HAP-1 (cell line): Measurements from ENCODE around the gene CTU2.

Source experiments
- DNase-seq, 2 experiments: peaks; one replicate each; pipeline ENCODE4 v3.0.0-alpha.2; 2016 to 2020; ENCODE audit warnings: low spot score in 2 of 2
- H3K27me3 ChIP-seq: fragments of 250-450 bp; sonication (Bioruptor Pico); 2 replicates; pipeline ENCODE4 v1.5.1; 2020; ENCODE audit warnings: low read depth, mild to moderate bottlenecking, moderate library complexity
- H3K36me3 ChIP-seq: fragments of 250-450 bp; sonication (Bioruptor Pico); replicated peaks from 2 replicates; pipeline ENCODE4 v1.5.1; 2020; ENCODE audit warnings: mild to moderate bottlenecking
- H3K4me1 ChIP-seq: fragments of 250-450 bp; sonication (Bioruptor Pico); 2 replicates; pipeline ENCODE4 v1.5.1; 2020; ENCODE audit warnings: mild to moderate bottlenecking
- H3K4me3 ChIP-seq: fragments of 250-450 bp; sonication (Bioruptor Pico); 2 replicates; pipeline ENCODE4 v1.5.1; 2020; ENCODE audit warnings: mild to moderate bottlenecking, moderate library complexity
- H3K9me3 ChIP-seq: fragments of 250-450 bp; sonication (Bioruptor Pico); 2 replicates; pipeline ENCODE4 v1.5.1; 2020; ENCODE audit warnings: mild to moderate bottlenecking, moderate library complexity
- in situ Hi-C: fragments of 300-500 bp; cut with MboI; formaldehyde crosslinking; loops from 3 replicates; pipeline ENCODE4 v1.14.3; 2020; ENCODE audit warnings: low sequenced_read_pairs, inconsistent platforms, mixed read lengths

CTU2 gene

DNA sequence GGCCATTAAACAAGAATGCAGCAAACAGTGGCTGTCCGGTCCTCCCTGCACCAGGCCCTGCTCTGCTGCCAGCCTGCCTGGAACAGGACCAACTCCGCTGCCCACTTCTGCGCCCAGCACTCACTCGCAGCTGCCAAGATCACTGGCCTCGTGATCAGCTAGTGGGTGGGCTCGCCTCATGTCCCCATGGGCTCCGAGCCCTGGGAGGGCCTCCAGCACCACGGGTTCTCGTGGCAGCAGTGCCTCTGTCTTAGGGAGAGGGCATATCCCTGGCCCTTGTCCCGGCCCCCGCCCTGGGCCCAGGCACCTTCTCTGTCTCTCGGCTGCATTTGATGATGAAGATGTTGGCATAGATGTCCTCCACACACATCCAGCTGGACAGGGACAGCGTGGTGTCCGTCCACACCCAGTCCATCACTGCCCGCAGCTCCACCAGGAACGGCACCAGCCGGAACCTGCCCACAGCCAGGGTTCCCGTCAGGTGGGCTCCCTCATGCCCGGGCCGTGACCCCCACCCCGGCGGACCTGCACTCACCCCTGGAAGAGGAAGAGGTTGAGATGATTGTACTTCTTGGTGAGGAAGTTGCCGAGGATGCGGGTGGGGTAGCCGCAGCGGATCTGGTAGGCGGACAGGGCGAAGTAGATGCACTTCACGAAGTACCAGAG, 13.1 kb downstream of the CTU2 start:
- in situ Hi-C loops = no loop called here
- DNase-seq = no peak
- Histone ChIP-seq H3K9me3 (no peaks in the 10 kb centered on the region), H3K36me3 (peaks cover 91% of the 10 kb centered on the region), H3K4me3 (no peak overlapping the region), H3K27me3 (no peaks in the 10 kb centered on the region), H3K4me1 (no peaks in the 10 kb centered on the region)

DNA sequence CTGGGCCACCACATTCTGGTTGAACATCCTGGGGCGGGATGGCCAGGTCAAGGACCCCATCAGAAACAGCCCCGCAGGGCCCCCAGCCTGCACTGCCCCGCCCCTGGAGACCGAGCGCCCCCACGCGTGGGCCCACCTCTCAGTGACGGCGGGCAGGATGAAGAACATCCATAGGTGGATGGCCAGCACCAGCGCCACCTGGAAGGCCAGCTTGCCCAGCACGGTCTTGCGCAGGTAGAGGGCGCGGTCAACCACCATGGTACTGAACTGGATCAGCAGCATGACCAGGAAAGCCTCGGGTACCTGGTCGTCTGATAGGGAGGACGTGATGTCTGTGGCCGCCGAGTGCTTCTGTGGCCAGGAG, 13.6 kb downstream of the CTU2 start:
- in situ Hi-C loops = no loop called here
- H3K9me3 ChIP-seq = no peaks in the 10 kb centered on the region
- no peaks in the 10 kb centered on the region for H3K4me1 ChIP-seq
- peaks cover 93% of the 10 kb centered on the region for H3K36me3 ChIP-seq
- no peaks in the 10 kb centered on the region for H3K27me3 ChIP-seq
- no peak overlapping the region for H3K4me3 ChIP-seq
- no peak for DNase-seq

DNA sequence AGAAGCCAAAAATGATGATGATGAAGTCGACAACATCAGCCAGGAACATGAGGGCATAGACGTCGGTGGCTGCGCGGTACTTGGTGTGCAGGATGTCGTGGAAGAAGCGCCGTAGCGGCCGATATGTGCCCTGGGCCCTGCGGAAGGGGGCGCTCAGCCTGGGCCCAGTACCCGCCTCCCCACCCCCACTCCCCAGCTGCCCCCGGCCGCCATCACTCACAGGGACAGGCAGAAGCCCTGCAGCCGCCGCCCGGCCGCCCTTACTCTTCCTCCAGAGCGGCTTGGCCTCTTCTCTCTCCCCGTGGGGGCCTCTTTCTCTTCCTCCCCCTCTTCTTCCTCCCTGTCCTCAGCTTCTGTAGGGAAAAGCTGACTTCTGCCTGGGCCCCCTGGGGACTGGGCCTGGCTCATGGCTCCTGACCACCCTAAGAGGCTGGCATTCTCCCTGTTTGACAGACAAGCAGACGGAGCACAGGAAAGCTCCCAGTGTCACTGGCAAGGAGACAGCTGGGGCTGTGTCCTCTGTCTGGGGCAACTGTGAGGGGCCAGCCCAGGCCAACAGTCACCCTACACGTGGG, 14.2 kb downstream of the CTU2 start:
- H3K36me3 ChIP-seq = peaks cover 93% of the 10 kb centered on the region
- H3K4me1 ChIP-seq = no peaks in the 10 kb centered on the region
- no peaks in the 10 kb centered on the region for H3K9me3 ChIP-seq
- DNase-seq = no peak
- H3K4me3 ChIP-seq = no peak overlapping the region
- in situ Hi-C loops = no loop called here
- no peaks in the 10 kb centered on the region for H3K27me3 ChIP-seq

DNA sequence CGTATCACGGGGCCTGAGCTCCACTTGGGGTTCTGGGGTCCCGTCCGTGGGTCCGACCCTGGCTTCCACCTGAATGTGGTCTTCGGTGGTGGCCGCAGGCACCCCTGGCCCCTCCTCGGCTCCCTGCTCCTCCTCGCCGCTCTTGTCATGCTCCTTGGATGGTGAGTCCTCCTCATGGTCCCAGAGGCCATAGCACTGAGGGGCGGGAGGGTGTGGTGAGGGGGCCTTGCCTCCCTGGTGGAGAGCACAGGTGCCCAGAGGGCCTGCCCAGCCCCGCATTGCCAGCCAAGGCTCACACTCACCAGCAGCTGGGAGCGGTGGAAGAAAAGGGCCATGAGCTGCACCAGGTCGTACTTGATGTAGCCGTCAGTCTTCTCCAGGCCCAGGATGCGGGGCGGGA, 14.9 kb downstream of the CTU2 start:
- DNase-seq = no peak
- Histone ChIP-seq H3K4me1 (no peaks in the 10 kb centered on the region), H3K4me3 (no peak overlapping the region), H3K27me3 (no peaks in the 10 kb centered on the region), H3K36me3 (peaks cover 93% of the 10 kb centered on the region), H3K9me3 (no peaks in the 10 kb centered on the region)
- in situ Hi-C loops = no loop called here

GRCh38 chr16:88721815-88722755, 15.8 kb downstream of the CTU2 start:
- Histone ChIP-seq H3K4me3 (no peak overlapping the region), H3K9me3 (no peaks in the 10 kb centered on the region), H3K4me1 (no peaks in the 10 kb centered on the region), H3K36me3 (peaks cover 90% of the 10 kb centered on the region), H3K27me3 (no peaks in the 10 kb centered on the region)
- DNase-seq = no peak
- in situ Hi-C loops = no loop called here

GRCh38 chr16:88722784-88723506, 16.6 kb downstream of the CTU2 start:
- no peak for DNase-seq
- Histone ChIP-seq H3K4me3 (no peak overlapping the region), H3K9me3 (no peaks in the 10 kb centered on the region), H3K27me3 (no peaks in the 10 kb centered on the region), H3K36me3 (peaks cover 89% of the 10 kb centered on the region), H3K4me1 (no peaks in the 10 kb centered on the region)
- in situ Hi-C loops = no loop called here

DNA sequence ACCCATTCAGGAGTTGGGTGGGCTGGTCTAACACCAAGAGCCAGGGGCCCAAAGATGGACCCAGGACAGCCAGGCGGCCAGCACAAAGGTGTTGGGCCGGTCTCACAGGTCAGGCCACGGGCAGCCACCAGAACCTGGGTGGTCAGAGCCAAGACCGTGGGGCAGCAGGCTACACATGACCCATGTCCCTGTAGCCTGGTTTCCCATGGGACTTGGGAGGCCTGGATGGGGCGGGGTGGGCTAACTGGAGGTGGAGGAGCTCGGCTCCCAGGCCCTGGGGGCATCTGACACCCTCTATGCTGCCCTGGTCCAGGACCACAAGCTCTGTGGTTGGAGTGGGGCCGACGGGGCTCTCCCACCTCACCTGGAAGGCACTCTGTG, 17.2 kb downstream of the CTU2 start:
- H3K4me3 ChIP-seq = no peak overlapping the region
- in situ Hi-C loops = no loop called here
- H3K36me3 ChIP-seq = peaks cover 84% of the 10 kb centered on the region
- no peaks in the 10 kb centered on the region for H3K9me3 ChIP-seq
- no peaks in the 10 kb centered on the region for H3K4me1 ChIP-seq
- H3K27me3 ChIP-seq = no peaks in the 10 kb centered on the region
- no peak for DNase-seq

- H3K9me3 ChIP-seq = no peaks in the 10 kb centered on the region
- H3K27me3 ChIP-seq = no peaks in the 10 kb centered on the region
- DNase-seq = no peak
- in situ Hi-C loops = no loop called here
- no peaks in the 10 kb centered on the region for H3K4me1 ChIP-seq
- no peak overlapping the region for H3K4me3 ChIP-seq
- H3K36me3 ChIP-seq = peaks cover 79% of the 10 kb centered on the region
Measured at GRCh38 chr16:88723911-88724310, 17.6 kb downstream of the CTU2 start.

GRCh38 chr16:88724855-88725555, 18.7 kb downstream of the CTU2 start:
- in situ Hi-C loops = no loop called here
- DNase-seq = no peak
- H3K4me1 ChIP-seq = no peaks in the 10 kb centered on the region
- H3K27me3 ChIP-seq = no peaks in the 10 kb centered on the region
- H3K9me3 ChIP-seq = no peaks in the 10 kb centered on the region
- H3K4me3 ChIP-seq = no peak overlapping the region
- peaks cover 71% of the 10 kb centered on the region for H3K36me3 ChIP-seq

GRCh38 chr16:88725609-88726407, 19.5 kb downstream of the CTU2 start:
- H3K9me3 ChIP-seq = no peaks in the 10 kb centered on the region
- DNase-seq = no peak
- no peaks in the 10 kb centered on the region for H3K27me3 ChIP-seq

DNA sequence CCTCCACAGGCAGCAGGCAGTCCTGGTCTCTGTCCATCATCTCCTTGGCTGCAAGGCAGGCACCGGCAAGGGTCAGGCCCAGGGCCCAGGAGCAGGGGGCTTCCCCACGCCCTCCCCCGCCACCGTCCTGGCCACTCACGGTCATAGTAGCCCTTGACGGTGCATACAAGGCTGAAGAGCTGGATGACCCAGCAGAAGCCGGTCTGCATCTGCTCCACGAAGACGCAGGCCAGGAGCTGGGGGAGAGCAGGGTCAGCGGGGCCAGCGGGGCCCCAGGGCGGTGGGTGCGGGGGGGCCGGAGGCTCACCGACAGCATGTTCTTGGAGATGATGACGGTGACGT, 20.1 kb downstream of the CTU2 start:
- no peak overlapping the region for H3K4me3 ChIP-seq
- H3K27me3 ChIP-seq = no peaks in the 10 kb centered on the region
- in situ Hi-C loops = no loop called here
- DNase-seq = no peak
- H3K36me3 ChIP-seq = peaks cover 69% of the 10 kb centered on the region
- H3K9me3 ChIP-seq = no peaks in the 10 kb centered on the region
- no peaks in the 10 kb centered on the region for H3K4me1 ChIP-seq

More at GRCh38 chr16:88725609-88726407, 19.5 kb downstream of the CTU2 start:
- H3K36me3 ChIP-seq = peaks cover 69% of the 10 kb centered on the region
- H3K4me1 ChIP-seq = no peaks in the 10 kb centered on the region
- in situ Hi-C loops = no loop called here
- H3K4me3 ChIP-seq = no peak overlapping the region

- DNase-seq = no peak
- H3K4me1 ChIP-seq = no peaks in the 10 kb centered on the region
- in situ Hi-C loops = no loop called here
- peaks cover 66% of the 10 kb centered on the region for H3K36me3 ChIP-seq
- no peaks in the 10 kb centered on the region for H3K9me3 ChIP-seq
- no peak overlapping the region for H3K4me3 ChIP-seq
- no peaks in the 10 kb centered on the region for H3K27me3 ChIP-seq
Measured at GRCh38 chr16:88726981-88727380, 20.7 kb downstream of the CTU2 start.

- no peak overlapping the region for H3K4me3 ChIP-seq
- H3K9me3 ChIP-seq = no peaks in the 10 kb centered on the region
- DNase-seq = no peak
- in situ Hi-C loops = no loop called here
- H3K36me3 ChIP-seq = peaks cover 68% of the 10 kb centered on the region
- H3K27me3 ChIP-seq = no peaks in the 10 kb centered on the region
- no peaks in the 10 kb centered on the region for H3K4me1 ChIP-seq
Measured at GRCh38 chr16:88727871-88728270, 21.6 kb downstream of the CTU2 start.
